CMK (cell line): ENCODE measurements around the gene CRYBB2.
"Not testable (repeated sequence)": the region's sequence is repeated elsewhere in the genome, so short reads cannot be mapped to it uniquely, and the experiment has no call there.

ENCODE experiments used
- DNase-seq: peaks from one replicate; pipeline ENCODE4 v3.0.0-alpha.2; 2010; ENCODE audit warnings: low read depth

Gene CRYBB2

DNA sequence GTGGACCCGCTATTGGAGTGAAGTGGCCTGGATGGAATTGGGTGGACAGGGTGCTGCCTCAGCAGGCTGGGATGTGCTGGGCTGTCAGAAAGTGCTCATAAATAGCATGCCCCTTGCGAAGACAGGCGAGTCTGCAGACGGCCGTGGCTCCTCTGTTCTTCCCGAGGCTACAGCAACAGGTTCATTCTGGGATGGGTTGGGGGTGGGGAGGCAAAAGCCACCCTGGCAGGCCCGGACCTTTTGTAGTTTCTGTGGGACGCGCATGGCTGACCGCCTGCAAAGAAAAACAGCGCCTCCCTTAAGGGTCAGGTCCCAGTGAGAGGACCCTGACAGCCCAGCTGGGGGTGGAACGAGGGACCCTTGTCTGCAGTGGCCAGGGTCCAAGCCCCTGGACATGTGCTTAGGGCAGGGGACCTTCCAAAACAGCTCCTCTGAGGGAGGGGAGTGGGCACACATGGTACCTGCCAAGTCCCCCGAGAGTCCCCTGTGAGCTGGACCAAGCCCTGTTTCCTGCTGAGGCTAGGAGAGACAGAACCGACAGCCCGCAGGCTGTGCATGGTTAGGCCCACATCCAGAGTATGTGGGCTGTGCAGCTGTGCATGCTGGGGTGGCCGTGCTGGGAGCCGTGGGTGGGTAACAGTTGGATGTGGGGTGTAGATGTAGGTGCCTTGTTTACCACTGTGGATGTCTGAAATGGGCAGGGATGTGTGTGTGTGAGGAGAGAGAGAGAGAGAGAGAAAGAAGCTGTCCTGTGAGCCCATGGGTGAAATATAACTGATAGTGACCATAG, 19.5 kb upstream of the CRYBB2 start, which contains the start of gene CRYBB3:
TSS of gene CRYBB3 (plus strand) at position 128 of the 790 bp plus-strand sequence. CDS start 1,539 bp downstream, outside the sequence.
- no peak for DNase-seq

DNA sequence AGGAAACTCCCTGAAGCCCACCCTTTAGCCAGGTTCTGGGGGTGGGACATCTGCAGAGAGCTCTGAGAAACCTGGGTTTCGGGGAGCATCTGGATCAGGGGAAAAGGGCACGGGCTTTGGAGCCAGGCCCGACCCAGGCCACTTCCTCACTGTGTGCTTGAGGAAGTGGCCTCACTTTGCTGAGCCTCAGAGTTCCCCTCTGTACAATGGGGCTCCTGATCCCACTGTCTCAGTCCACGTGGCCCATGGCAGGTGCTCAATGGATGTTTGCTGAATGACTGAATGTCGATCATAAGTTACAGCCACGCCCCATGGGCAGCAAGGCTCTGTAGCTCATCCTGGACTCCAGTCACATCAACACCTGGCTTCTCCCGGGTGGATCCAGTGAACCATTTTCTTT, 18.5 kb upstream of the CRYBB2 start:
- no peak for DNase-seq

DNA sequence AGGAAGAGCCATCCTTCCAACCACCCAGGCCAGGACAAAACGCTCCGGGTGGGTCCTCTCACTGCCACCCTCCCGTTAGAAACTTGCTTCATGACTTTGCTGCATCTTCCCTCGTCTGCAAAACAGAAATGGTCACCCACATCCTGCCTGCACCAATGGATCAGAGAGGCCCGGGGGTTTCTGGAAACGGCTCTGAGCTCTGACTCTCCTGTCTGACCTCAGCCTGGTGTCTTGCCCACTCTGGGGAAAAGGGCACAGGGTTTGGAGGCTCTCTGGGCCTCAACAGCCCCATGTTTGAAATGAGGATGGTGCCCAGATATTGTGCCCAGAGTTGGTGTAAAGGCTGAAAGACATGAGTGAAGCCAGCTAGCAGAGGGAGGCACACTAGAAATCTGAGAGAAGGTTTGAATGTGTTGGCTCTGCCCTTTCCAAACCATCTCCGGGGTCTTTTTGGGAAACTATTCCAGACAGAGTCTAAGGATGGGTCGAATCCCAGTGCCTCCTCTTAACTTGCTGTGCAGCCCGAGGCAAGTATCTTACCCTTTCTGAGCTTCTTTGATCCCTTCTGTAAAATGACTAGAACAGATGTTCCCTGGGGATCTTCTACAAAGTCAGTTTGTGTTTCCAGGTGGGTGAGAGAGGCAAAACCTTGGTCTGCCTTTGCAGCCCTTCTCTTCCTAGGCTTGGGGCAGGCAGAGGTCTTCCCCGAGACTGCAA, 17.7 kb upstream of the CRYBB2 start:
- no peak for DNase-seq

DNA sequence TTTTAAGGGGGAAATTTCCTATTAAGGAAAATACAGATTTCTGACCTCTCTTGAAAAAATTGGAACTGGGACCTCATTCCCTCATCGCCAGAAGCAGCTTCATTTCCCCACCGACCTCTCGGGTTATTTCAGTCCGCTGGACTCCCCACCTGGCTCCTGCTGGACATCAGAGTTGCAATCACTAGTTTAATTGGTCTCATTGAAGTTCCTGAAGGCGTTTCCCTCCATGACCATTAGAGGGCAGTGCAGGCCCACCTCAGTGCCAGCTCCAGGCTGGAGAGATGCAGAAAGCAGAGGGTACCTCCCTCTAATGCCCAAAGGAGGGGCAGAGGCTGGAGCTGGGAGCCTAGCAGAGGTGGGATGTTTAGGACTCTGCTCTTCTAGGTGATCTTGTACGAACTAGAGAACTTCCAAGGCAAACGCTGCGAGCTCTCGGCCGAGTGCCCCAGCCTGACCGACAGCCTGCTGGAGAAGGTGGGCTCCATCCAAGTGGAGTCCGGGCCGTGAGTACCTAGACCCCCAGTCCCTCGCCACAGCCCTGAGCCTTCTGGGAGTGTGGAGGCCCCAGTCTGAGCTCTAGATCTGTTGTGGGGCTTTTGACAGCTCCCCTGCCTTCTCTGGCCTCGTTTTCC, 17.0 kb upstream of the CRYBB2 start:
- peak; percentile 37 for DNase-seq

DNA sequence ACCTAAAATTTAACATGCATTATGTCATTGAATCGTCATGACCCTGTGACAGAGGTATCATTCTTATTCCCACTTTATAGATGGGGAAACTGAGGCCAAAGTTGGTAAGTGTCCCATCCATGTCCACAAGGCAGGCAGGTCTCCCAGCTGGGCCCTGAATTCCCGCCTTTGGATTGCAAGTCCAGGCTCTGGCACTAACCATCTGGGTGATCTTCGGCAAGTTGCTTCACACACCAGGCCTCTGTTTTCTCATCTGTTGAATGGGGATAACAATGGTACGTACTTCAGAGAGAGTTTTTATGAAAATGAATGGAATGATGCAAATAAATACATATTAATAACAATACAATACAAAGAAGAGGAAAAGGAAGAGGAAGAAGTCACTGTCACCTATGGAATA, 16.4 kb upstream of the CRYBB2 start:
- DNase-seq, result no peak

DNA sequence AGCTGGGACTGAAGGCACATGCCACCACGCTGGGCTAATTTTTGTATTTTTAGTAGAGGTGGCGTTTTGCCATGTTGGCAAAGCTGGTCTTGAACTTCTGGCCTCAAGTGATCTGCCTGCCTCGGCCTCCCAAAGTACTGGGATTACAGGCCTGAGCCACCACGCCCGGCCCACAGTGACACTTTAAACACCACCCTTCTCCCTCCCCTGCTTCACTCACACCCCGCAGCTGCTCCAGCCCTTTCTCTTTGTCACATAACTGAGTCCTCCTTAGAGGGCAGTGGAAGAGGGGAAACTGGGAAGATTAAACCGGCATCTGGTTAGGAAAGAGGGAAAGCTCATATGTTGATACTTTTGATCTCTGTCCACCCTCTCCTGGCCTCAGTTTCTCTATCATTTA, 14.9 kb upstream of the CRYBB2 start:
- not testable (repeated sequence) for DNase-seq

DNA sequence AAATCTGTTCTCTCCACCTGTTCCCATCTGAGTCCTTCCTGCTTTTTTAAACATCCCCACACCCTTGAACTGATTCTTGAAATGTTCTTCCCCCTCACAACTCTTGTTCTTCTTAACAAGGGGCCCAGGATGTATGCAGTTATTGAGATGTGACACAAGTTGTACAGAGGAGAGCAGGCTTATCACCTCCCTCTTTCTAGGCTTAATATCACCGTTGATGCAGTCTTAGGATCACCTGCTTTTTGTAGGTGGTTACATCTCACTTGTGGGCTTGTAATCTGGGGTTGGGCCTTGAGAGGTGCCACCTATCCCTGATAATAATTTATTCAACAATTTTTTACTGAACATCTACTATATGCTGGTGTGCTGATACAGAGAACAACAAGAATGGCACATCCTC, 13.6 kb upstream of the CRYBB2 start:
- DNase-seq, result no peak

DNA sequence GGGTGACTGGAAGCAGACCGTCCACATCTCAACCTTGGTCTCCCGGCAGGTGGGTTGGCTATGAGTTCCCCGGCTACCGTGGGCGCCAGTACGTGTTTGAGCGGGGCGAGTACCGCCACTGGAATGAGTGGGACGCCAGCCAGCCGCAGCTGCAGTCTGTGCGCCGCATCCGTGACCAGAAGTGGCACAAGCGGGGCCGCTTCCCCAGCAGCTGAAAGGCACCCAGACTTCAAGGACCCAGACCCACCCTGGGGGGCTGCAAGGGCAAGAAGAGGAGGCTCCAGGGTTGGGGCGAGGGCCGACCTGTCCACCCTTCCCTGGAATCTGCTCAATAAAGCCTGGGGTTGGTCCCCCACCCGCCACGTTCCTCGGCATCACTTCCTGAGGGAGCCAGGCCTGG, 12.4 kb upstream of the CRYBB2 start:
- no peak for DNase-seq

DNA sequence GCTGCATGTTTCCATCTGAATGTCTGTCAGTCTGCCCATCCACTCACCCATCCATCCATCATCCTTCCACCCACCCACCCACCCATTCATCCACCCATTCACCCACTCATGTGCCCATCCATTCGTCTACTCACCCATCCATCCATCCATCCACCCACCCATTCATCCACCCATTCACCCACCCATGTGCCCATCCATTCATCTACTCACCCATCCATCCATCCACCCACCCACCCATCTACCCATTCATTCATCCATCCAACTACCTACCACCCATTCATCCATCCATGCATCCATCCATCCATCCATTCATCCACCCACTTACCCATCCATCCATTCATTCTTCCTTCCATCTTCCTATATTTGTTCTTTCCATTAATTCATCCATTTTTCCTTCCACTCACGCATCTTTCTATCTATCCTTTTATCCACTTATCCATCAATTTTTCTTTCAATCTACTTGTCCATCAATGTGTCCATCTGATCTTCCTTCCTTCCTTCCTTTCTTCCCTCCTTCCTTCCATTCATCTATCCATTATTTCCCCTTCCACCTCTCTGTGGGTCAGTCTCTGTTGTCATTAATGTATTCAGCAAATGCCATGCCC, 11.8 kb upstream of the CRYBB2 start:
- DNase-seq, result no peak

DNA sequence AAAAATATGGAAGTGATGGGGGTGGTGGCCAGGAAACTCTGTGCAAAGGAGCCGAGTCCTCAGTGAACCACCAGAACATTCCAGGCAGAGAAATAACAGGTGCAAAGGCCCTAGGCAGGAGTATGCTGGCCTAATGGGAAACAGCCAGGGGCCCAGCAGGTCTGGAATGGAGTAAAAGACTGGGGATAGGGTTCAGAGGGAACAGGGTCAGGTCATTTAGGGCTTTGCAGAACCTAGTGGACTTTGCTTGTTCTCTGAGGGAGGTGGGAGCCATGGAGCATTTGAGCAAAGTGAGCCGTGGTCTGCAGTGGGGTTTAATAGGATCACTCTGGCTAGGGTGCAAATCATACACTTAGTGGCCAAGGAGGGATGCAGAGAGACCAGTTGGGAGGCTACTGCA, 11.1 kb upstream of the CRYBB2 start:
- no peak for DNase-seq

DNA sequence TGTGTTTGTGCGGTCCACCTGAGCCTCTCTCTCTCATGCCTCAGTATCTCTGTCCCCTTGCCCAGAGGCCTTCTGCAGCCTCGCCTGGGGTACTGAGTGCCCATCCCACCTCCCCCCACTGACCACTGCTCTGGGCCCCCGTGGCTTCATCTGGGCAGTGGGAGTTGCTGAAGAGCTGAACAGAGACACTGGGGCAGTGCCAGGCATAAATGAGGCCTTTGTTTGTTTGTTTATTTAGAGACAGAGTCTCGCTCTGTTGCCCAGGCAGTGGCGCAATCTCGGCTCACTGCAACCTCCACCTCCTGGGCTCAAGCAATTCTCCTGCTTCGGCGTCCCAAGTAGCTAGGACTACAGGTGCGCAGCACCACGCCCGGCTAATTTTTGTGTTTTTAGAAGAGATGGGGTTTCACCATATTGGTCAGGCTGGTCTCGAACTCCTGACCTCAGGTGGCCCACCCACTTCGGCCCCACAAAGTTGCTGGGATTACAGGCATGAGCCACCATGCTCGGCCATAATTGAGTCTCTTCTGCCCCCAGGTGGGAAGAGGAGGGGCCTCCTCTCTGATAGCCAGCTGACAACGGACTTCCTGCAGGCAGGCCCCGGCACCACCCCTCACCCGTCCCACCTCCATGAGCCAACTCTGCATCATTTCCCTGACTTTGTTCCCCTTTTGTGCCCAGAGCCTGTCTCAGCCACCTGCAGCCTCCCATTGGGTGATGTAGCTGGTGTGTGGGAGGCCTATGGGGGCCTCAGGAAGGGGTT, 10.5 kb upstream of the CRYBB2 start:
- no peak for DNase-seq

DNA sequence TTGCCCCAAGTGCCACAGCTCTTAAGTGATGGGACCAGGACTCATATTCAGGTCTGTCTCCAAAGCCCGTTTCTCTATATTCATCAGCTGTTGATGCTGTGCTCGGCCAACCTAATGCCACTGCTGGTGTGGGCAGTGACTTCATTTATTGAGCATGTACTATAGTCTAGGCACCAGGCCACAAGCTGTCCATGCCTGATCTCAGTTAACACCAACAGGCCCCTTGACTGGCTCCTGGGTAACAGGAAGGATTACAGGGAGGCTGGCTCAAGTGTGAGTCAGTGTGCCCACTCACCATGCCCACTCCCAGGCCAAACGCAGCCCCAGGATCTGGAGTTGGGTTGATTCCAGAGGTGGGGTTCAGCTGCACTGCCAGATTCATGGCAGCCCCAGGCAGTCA, 8.6 kb upstream of the CRYBB2 start:
- no peak for DNase-seq

DNA sequence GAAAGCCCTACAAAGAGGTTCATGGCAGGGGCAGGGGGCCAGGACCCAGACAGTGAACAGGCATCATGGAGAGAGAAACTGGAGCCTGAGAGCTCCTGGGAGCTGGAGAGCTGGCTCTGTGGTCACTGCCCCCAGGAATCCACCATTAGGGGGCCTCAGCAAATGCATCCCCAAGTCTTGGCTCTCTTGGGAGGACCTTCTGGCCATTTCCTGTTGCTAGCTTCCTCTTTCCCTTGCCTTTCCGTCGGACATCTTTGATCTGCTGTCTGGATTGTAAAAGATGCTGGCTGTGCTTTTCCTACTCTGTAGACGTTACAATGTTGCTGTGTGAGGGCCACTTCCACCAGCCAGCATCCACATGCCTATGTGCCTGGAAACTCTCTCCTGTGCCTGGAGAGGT, 7.1 kb upstream of the CRYBB2 start:
- peak; percentile 30 for DNase-seq

DNA sequence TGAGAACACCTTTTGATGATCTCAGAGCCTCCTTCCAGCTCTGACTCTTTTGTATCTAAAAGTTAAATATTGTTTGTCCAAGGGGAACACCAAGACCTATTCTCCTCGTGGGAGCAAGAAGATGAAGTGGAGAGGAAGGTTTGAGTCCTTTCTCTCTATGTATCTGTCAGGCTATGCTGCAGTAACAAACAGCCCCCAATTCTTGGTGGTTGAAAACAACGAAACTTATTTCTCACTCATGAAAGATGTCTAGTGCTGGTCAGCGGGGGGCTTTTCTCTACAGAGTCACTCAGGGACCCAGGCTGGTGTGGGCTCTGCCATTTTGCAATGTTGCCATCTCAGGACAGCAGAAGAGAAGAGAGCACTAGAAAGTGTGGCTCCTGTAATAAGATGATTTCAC, 6.2 kb upstream of the CRYBB2 start:
- DNase-seq, result no peak

DNA sequence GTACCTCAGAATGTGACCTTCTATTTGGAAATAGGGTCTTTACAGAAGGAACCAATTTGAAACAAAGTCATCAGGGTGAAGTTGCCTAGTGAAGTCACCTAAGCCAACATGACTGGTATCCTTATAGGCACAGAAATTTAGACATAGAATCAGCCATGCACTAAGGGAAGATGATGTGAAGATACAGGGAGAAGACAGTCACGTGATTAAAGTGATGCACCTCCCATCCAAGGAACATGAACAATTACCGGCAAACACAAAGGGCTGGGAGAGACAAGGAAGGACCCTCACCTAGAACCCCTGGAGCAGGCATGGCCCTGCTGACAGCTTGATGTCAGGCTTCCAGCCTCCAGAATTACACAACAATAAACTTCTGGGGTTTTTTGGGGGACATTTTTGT, 3.2 kb upstream of the CRYBB2 start:
- DNase-seq, result no peak

DNA sequence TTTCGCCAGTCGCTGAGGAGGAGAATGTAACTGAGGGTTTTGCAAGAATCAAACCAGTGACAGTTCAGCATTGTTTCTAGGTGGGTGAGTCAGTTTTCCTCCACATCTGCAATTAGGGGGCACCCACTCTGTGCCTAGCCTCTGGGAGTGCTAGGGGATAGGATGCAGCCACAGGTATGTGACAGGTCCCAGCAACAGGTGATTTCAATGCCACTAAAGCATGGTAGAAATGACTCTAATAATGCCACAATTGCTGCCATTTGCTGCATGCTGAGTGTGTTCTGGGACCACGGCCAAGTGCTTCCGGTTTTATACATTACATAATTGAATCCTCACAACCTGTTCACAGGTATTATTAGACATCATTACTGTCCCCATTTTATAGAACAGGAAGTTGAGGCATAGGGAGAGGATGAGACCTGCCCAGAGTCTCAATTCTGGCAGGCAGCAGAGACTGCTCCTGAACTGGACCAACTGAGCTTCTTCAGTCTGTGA, 556 bp downstream of the CRYBB2 start:
- no peak for DNase-seq

DNA sequence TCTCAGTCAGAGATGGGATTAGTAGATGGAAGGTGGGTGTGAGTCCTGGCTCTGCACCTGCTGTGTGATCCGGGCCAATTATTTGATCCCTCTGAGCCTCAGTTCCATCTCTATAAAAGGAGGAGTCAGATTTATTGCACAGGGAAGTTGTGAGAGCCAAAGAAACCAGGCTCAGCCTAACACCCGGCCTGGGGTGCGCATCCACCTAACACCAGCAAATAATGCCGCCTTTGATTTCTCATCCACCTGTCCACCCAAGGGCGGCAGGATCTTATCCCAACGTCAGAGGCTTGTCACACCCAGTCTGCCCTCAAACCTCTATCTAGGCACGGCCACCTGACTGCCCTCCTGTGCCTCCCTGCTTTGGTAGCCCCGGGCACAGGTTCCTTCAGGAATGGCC, 2.4 kb downstream of the CRYBB2 start:
- DNase-seq, result no peak

DNA sequence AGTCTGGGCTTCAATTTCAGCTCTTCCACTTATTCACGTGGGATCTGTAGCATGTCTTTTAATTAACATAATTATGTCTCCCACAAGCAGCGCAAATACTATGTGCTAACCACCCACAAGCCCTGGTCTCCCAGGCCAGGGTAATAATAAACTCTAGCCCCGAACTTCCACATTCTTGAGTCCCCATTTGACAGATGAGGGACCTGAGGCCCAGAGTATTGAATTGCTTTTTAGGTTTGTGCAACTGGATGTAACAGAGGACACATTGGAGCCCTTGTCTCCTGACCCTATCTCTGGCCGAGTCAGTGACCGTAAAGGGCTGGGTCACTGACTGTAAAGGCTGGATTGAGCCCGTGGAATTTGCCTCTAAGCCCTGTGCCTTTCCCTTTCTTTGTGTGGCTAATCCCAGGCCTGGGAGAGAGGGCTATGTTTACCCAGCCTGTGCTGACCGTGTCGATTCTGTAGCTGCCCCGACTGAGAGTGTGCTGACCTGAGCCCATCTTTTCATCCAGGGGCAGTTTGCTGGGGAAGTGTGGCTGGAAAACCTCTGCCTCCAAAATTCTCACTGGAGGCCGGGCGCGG, 3.9 kb downstream of the CRYBB2 start:
- no peak for DNase-seq

DNA sequence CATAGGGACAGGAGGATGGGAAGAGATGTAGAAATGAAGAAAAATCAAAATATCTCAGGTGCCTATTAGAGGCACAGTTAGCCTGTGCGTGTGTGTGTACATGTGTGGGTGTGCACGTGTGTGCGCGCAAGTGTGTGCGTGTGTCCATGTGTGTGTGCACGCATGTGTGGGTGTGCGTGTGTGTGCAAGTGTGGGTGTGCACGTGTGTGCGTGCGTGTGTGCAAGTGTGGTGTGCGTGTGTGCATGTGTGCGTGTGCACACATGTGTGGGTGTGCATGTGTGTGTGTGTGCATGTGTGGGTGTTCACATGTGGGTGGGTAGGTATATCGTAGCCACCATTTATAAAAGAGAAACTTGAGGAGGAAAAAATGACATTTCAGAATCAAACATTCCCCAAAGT, 9.4 kb downstream of the CRYBB2 start:
- DNase-seq, result no peak

DNA sequence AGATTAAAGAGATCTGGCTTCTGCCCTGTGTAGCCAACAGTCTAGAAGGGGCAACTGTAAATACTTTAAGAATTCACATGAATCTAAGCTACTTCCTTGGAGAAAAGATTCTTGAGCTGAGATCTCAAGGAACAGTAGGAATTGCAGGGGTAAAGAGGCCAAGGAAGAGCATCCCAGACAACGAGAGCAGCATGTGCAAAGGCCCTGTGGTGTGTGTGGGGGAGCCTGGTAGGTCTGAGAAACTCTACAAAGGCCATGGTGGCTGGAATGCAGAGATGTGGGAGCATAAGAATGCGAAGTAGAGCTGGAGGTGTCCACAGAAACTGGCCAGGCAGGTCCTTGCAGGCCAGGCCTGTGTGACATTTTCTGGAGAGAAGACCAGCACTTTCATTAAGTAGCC, 11.3 kb downstream of the CRYBB2 start:
- DNase-seq, result not testable (repeated sequence)

DNA sequence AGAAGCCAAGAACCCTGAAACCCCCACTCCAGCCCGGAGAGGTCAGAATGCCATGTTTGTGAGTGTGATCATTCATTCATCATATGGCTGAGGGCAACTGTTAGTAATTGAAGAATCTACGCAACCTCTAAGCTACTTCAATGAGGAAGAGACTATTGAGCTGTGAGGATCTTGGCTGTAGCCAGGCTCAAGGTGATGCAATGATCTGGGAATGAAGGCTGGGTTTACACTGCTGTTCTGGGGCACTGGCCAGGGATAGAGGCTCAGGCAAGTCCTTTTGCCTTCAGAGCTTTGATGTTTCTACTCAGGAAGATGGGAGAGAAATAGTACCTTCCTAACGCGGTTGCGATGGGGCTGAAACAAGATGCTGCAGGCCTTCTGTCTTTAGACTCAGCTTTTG, 12.9 kb downstream of the CRYBB2 start:
- no peak for DNase-seq
